Limb (tissue), 2 donors: ENCODE results near the gene ARL2BP.
"Not testable (repeated sequence)": the region's sequence is repeated elsewhere in the genome, so short reads cannot be mapped to it uniquely, and the experiment has no call there.

Experiments
- DNase-seq, 2 donors: peaks; one replicate each; pipeline ENCODE4 v3.0.0-alpha.2; 2016; ENCODE audit errors: extremely low spot score in 2 of 2

ARL2BP gene

DNA sequence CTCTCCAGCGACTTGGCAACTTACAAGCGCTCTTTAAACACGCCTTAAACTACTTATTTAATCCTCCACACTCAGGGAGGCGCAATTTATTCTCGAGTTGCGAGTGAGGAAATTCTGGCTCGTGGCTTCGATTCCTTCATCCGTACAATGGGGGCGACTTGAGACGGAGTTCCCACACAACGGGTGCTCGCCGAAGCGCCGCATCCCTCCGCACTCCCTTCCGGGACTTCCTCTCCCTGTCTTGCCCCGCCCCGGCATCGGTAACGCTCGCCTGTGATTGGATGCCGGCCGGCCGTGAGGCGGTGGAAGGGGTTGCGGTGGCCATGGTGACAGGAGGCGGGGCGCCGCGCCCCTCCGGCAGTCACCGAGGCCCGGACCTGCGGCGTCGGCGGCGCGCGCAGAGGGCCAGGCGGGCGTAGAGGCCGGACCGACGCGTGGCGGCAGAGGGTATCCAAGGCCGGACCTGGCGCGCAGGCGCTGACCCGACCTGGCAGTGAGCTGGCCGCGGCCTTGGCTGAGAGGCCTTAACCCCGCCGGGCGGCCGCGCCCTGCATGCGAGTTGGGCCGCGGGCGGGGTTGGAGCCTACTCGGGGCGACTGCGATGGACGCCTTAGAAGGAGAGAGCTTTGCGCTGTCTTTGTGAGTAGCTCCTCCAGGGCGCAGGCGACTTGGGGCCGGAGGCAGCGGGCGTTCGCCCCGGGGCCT, at the start of gene ARL2BP:
TSS of gene ARL2BP (plus strand) at position 493 of the 705 bp plus-strand sequence. CDS start at position 602, 109 bp downstream.
- DNase-seq: peak; percentile 98

DNA sequence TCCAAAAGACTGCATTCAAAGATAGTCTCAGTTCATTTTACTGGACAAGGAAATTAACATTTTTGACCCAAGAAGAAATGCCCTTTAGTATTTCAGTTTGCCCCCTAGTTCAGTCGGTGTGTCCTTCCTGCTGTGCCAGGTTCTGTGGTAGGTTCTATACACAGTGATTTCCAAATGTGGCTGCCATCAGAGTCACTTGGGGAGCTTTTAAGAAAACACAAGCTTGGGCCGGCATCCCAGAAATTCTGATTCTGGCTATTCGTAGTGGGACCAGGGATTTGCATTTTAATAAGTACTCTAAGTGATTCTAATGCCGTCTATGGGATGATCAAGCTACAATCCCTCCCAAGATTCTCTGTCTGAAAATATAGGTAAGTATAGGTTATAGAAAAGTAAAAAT, 48.8 kb upstream of the ARL2BP start:
- DNase-seq: no peak

DNA sequence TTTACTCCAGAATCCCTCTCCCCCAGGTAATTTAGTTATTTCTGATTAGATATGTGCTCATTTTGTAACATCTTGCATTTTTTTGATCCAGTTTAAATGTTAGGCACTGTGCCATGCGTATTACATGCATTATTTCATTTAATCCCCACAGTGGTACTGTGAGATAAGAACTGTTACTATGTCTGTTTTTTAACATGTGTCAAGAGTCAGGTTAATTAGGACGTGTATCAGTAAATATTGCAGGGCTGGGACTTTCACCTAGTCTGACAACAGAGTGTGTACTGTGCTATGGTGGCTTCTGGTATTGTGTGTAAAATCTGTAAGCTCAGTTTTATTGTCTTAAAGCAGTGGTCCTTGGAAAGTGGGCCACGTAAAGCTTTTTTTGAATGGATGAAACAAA, 48.3 kb upstream of the ARL2BP start:
- DNase-seq: no peak

DNA sequence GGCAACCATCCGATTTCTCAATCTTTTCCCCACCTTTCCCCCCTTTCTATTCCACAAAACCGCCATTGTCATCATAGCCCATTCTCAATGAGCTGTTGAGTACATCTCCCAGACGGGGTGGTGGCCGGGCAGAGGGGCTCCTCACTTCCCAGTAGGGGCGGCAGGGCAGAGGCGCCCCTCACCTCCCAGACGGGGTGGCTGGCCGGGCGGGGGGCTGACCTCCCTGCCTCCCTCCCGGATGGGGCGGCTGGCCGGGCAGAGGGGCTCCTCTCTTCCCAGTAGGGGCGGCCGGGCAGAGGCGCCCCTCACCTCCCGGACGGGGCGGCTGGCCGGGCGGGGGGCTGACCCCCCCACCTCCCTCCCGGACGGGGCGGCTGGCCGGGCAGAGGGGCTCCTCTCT, 44.7 kb upstream of the ARL2BP start:
- not testable (repeated sequence) for DNase-seq

DNA sequence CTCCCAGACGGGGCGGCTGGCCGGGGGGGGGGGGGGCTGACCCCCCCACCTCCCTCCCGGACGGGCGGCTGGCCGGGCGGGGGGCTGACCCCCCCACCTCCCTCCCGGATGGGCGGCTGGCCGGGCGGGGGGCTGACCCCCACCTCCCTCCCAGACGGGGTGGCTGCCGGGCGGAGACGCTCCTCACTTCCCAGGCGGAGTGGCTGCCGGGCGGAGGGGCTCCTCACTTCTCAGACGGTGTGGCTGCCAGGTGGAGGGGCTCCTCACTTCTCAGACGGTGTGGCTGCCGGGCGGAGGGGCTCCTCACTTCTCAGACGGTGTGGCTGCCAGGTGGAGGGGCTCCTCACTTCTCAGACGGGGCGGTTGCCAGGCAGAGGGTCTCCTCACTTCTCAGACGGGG, 44.1 kb upstream of the ARL2BP start:
- not testable (repeated sequence) for DNase-seq

DNA sequence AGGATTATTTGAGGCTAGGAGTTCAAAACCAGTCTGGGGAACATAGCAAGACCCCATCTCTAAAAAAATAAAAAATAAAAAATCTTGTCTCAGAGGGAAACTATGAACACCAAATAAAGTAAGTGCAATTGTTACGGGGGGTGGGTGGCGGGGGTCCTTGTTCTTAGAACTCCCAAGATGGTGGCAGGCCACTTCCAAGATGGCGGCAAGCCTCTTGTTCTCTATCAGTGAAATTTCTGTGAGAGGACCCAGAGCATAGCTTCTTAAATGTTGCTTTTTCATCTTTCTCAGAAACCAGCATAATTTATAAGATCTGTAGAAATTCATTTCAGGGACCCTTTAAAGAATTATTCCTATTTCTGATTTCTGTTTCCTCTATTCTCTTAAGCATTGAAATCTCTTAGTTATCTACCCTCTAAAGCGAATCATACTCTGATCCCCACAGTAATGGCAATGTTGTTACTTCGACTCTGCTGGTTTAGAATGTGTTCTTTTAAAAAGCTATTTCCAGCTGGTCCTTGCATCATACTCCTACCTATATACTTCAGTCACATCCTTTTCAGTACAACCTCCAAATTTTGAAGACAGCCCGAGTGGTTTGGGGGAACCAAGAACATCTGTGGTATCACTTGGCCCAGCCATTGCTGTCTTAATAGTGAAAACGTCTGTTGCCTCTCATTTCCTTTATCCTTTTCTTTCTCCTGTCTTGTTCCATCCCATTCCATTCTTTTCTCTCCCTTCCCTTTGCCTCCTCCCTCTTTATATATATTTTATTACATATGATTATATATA, 42.8 kb upstream of the ARL2BP start:
- DNase-seq: no peak

DNA sequence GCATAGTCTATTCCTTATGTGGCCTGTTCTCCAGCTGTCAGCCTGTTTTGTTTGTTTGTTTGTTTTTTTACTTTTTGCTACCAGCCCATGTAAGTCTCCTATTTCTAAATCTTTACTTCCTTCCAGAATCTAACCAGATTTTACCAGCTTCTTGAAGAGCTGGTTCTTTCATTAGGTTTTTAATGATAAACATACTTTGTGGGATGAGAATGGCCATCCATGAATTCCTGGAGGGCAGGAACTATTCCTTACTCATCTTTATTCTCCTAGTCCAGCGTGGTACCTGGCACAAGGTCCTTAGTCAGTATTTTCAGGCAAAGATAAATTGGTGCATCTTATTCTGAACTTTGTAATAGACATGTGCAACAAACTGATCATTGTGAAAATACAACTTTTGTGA, 41.6 kb upstream of the ARL2BP start:
- DNase-seq: no peak

DNA sequence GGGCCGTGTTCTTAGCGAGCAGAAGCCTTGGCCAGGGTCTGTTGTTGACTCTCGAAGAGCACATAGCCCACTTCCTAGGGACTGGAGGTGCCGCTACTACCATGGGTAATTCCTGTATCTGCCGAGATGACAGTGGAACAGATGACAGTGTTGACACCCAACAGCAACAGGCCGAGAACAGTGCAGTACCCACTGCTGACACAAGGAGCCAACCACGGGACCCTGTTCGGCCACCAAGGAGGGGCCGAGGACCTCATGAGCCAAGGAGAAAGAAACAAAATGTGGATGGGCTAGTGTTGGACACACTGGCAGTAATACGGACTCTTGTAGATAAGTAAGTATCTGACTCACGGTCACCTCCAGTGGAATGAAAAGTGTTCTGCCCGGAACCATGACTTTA, 40.4 kb upstream of the ARL2BP start:
- DNase-seq: no peak

DNA sequence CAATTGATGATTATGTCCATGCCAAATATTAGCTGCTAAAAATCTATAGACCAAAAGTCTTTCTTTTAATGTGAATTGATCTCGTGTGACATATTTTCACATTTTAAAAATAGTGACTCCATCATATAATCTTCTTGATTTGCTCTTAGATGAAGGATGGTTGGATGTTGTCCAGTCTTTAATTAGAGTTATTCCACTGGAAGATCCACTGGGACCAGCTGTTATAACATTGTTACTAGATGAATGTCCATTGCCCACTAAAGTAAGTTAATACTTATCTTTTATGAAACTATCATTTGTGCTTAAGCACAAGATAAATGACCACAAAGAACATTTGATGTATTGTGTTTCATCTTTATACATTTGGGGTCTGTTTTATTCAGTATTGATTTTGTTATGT, 36.1 kb upstream of the ARL2BP start:
- no peak for DNase-seq

DNA sequence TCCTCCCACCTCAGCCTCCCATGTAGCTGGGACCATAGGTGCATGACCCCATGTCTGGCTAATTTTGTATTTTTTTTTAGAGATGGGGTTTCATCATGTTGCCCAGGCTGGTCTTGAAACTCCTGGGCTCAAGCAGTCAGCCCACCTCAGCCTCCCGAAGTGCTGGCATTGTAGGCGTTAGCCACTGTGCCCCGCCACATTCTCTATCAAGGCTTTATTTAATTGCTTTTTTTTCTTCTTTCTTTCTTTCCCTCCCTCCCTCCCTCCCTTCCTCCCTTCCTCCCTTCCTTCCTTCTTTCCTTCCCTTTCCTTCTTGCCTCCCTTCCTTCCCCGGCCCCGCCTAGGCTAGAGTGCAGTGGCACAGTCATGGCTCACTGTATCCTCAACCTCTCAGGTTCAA, 35.3 kb upstream of the ARL2BP start:
- DNase-seq: no peak

DNA sequence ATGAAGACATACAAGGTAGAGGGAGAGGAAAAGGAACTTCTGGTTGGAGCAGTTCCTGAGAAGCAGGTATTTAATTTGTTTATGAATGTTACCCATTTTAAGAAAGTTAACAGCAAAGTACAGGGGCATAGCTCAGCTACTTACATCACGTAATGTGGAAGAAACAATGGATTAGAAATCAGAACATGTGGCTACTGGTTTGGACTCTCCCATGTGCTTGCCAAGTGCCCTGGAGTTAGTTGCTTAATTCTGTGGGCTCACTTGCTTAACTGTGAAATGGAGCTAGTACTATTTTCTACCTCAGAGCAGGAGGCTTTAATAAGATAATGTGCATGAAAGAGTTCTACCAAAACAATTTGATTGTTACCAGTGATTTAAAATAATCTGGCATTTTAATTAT, 31.6 kb upstream of the ARL2BP start:
- no peak for DNase-seq

DNA sequence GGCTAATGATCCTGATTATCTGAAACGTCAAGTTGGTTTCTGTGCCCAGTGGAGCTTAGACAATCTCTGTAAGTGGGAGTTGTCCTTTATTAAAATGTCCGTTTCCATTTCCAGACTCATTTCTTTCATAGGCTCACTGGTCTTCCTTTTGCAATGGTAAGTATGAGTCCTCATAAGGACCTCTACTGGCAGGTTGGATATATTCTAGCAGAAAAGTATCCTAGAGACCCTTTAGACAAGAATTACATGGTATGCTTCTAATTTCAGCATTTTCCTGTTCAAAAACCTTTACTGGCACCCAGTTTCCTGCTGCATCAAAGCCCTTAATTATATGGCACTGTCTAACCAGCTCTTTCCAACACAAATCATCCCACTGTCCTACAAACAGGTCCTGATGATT, 28.1 kb upstream of the ARL2BP start:
- DNase-seq: no peak

DNA sequence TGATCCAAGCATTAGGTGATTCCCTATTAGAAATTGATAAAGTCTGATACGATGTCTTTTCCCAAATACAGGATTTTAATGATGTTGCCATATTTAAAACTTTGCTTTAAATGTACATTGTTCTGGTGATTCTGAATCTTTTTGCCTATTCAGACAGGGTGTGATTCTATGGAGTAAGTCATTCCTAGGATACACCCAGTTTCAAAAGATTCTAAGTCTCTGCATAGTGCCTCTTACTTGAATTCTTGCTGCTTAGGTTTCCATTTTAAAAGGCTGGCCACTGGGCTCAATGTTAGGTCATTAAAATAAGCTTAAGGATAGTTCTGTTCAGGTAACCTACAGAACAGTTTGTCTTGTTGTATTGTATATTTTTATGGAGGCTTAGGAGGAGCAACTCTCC, 22.0 kb upstream of the ARL2BP start:
- DNase-seq: no peak

DNA sequence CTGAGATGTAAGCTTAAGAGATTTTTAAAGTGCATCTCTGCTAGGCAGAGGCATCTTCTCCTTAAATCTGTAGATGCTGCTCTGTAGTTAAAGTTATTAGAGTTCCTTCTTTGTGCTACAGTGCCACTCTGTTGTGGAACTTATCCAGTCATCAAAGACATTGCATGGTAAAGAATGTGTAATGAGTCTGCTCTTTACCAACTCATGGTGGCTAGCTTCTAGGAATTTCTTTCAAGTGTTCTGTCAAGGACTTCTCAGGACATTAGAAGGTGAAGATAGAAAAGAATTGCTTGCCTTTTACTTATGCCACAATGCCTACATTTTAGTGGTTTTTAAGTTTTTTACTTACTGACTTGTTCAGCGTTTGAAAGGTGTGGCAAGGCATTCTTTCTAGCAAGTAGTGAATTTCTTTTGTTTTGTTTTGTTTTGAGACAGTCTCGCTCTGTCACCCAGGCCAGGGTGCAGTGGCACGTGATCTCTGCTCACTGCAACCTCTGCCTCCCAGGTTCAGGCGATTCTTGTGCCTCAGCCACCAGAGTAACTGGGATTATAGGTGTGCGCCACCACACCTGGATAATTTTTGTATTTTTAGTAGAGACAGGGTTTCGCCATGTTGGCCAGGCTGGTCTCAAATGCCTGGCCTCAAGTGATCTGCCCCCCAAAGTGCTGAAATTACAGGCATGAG, 20.3 kb upstream of the ARL2BP start:
- DNase-seq: no peak

DNA sequence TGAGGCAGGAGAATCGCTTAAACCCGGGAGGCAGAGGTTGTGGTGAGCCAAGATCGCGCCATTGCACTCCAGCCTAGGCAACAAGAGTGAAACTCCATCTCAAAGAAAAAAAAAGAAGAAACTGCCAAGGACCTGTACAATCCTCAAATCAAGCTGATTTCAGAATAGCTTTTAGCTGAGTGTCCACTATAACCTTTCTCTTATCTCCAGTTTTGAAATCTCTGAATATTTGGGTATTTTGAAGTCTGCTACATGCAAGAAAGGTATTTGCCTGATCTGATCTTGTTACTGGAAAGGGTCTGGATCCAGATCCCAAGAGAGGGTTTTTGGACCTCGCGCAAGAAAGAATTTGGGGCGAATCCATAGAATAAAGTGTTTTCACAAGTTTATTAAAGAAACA, 19.1 kb upstream of the ARL2BP start:
- DNase-seq: no peak

DNA sequence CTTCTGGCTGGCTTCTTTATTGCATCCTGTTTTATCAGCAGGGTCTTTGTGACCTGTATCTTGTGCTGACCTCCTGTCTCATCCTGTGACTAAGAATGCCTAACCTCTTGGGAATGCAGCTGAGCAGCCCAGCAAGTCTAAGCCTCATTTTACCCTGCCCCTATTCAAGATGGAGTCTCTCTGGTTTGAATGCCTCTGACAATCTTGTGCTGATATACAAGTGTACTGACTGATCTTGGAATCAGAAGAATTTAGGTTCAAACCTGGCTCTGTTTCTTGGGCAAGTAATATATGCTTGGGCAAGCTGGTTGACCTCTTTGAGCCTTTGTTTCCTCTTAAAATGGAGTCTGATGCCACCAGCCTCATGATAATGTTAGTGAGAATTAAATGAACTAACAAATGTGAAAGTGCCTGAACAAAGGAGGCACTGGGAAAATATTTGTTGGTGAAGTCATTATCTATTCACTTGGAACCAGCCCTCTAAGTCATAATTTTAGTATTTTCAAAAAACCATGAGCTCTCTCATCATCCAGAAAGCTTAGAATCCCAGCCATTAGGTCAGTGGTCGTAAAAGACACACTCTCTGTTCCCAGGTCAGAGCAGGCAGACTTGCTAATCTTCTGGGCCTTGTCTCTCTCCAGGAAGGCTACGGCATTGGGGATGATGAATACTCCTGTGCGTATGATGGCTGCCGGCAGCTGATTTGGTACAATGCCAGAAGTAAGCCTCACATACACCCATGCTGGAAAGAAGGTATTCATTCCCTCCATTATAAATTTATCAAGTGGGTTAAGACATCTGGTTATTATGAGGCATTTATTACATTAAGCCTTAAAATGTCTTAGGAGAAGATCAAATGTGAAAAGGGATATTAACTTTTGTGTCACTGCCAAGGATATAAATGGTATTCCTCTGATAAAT, 18.1 kb upstream of the ARL2BP start:
- DNase-seq: no peak

DNA sequence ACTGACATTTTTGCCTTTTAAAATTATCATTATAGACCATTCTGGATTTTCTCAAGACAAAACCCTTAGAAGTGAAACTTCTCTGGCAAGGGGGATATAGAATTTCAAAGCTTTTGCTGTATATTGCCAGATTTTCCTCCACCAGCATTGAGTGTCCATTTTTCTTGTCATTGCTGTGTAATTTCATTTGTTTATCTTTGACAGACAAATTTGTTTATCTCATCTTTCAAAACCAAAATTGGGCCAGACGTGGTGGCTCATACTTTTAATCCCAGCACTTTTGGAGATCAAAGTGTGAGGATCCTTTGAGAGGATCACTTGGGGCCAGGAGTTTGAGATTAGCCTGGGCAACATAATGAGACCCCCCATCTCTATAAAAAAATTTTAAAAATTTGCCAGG, 16.0 kb upstream of the ARL2BP start:
- no peak for DNase-seq

DNA sequence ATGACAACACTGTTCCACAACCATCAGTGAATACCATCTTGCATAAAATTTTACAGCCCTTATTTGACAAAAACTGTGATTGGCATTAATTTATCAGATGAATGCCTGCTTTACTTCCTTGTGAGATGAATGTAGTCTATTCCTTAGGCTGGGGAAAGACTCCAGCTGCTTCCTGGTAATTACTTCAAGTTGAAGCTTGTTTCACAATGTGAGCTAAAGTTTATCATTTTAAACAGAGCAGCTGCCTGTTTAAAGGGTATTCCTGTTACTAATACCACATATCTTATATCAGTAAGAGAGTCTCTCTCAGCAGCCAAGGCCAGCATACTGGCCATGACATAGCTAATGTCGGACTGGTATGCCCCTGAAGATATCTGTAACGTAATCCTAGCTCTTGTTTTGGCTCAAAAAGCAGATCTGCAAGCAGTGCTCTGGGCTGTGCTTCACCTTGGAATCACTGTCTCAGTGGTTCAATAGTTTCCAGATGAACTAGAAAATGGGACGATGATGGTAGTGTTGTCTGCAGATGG, 13.2 kb upstream of the ARL2BP start:
- no peak for DNase-seq

DNA sequence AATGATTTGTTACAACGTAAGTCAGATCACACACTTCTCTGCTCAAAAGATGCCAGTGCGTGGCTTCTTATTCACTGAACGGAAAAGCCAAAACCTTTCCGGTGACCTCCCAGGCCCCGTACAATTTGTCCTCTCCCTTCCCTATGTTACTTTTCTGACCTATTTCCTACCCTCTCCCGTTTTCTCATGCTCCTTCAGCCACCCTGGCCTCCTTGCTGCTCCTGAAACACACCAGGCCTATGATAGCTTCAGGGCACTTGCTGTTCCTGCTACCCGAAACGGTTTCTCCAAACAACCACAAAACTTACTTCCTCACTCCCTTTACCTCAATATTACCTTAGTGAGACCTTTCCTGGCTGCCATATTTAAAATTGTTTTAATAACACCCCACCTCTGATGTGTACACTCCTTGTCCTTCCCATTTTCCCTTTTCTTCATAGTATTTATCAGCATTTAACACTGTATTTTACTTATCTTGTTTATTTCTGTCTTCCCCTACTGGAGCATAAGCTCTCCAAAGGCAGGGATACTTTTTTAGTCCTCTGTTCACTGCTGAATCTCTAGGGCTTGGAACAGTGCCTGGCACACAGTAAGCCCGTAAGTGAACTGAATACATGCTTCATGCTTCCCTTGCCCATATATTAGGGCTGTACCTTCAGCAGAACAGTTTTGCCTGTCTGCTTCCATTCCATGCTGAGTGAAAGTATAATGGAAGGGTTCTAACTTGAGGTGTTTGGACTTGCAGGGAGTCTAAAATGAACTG, 10.9 kb upstream of the ARL2BP start:
- DNase-seq: no peak

DNA sequence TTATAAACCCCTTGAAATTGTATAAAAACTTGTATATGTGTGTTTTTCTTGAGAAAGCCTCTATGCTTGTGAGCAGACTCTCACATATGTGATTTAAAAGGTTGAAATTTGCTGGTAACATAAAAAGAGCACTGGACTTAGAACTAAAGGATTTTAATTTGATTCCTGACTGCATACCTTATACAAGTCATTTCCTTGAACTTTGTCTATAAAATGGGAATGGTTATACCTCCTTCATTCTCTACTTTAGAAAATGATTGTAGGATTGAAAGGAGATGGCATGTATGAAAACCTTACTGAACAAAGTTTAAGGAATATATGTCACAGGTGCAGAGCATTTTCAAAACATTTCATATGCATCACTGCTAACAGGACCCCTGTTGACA, 10.4 kb upstream of the ARL2BP start:
- DNase-seq: no peak
